GM12878 (cell line): Measurements from ENCODE around the gene SRD5A2. TPM values are rescaled to one million over a fixed set of nuclear protein-coding genes. Genes with fewer than 3 reads are reported as not detected.

Experiments used
- ATAC-seq: fragments of 200-7000 bp; cut with Tn5 transposase; 3 replicates; pipeline ENCODE4 v1.9.1; 2020; ENCODE audit warnings: mild to moderate bottlenecking, moderate library complexity
- BruUV-seq: library from RNA; stranded (reverse); fragments of 400-500 nt; replicated peaks from 2 replicates; lab custom pipeline; 2021; lab: Mats Ljungman, UMichigan
- CTCF ChIA-PET: fragments of 300-600 bp; sonication (Branson Sonifier 250); formaldehyde crosslinking; extraction: SDS; loops from one replicate; lab custom pipeline; 2021; ENCODE audit warnings: inconsistent platforms; lab: Yijun Ruan, JAX
- POLR2A ChIA-PET: fragments of 350-600 bp; formaldehyde crosslinking; extraction: SDS; loops from one replicate; lab custom pipeline; 2021; ENCODE audit warnings: inconsistent platforms; lab: Charles Lee
- RAD21 ChIA-PET: fragments of 300-600 bp; sonication (Branson Sonifier 250); formaldehyde crosslinking; loops from one replicate; lab custom pipeline; 2023; ENCODE audit warnings: antibody characterized with exemption; ENCODE audit not compliant: unreplicated experiment; lab: Charles Lee
- SMC1A ChIA-PET: fragments of 300-600 bp; sonication (Branson Sonifier 250); formaldehyde crosslinking; loops from one replicate; lab custom pipeline; 2023; ENCODE audit not compliant: unreplicated experiment, uncharacterized antibody; lab: Charles Lee
- DNase-seq: peaks from one replicate; pipeline ENCODE4 v3.0.0-alpha.2; 2011; ENCODE audit warnings: low read depth, low spot score
- FAIRE-seq: peaks from 3 replicates; lab custom pipeline; 2011; peaks lifted over from hg19 to GRCh38; lab: Jason Lieb, UNC
- H2AFZ ChIP-seq: 2 replicates; pipeline ENCODE4 v1.6.0; 2011; ENCODE audit warnings: low read depth, low read length, control low read depth; ENCODE audit not compliant: control insufficient read depth
- H3K27ac ChIP-seq: 2 replicates; pipeline ENCODE4 v1.5.1; 2011; ENCODE audit warnings: control low read depth; ENCODE audit not compliant: control insufficient read depth, insufficient read depth
- H3K27me3 ChIP-seq, 2 experiments: replicated peaks in 1 of 2; 2 replicates each; pipeline versions ENCODE4 v1.6.0 to v1.6.1; 2011; ENCODE audit warnings: low read length in 1 of 2; ENCODE audit not compliant: control insufficient read depth in 2 of 2, insufficient read depth in 2 of 2
- H3K36me3 ChIP-seq, 2 experiments: 2 replicates each; pipeline ENCODE4 v1.5.1; 2011; ENCODE audit warnings: low read length in 1 of 2; ENCODE audit not compliant: control insufficient read depth in 2 of 2, insufficient read depth in 2 of 2
- H3K4me1 ChIP-seq: 2 replicates; pipeline ENCODE4 v1.6.1; 2011; ENCODE audit warnings: mild to moderate bottlenecking, low read length, moderate library complexity, mixed read lengths; ENCODE audit not compliant: control insufficient read depth, insufficient read depth
- H3K4me2 ChIP-seq: 2 replicates; pipeline ENCODE4 v1.6.0; 2011; ENCODE audit warnings: control low read depth; ENCODE audit not compliant: control insufficient read depth, insufficient read depth
- H3K4me3 ChIP-seq: fragments of 200-600 bp; sonication (generic); 2 replicates; pipeline ENCODE4 v1.5.1; 2016
- H3K79me2 ChIP-seq: 2 replicates; pipeline ENCODE4 v1.6.0; 2011; ENCODE audit warnings: low read length; ENCODE audit not compliant: control insufficient read depth, insufficient read depth
- H3K9ac ChIP-seq: 2 replicates; pipeline ENCODE4 v1.8.0; 2011; ENCODE audit warnings: low read length, control low read depth, mixed read lengths; ENCODE audit not compliant: control insufficient read depth, insufficient read depth
- H3K9me3 ChIP-seq: replicated peaks from 3 replicates; pipeline ENCODE4 v1.5.1; 2011; ENCODE audit warnings: mild to moderate bottlenecking, low read length; ENCODE audit not compliant: control insufficient read depth, insufficient read depth
- H4K20me1 ChIP-seq: 2 replicates; pipeline ENCODE4 v1.6.0; 2011; ENCODE audit not compliant: control insufficient read depth, insufficient read depth
- ASH2L ChIP-seq: fragments of 300-600, 200-600 bp; sonication (generic); IDR thresholded peaks from 2 replicates; pipeline ENCODE4 v1.6.1; 2017; ENCODE audit warnings: low read depth, mild to moderate bottlenecking, borderline replicate concordance
- IRF3 ChIP-seq: fragments of 450-650 bp; IDR thresholded peaks from 2 replicates; pipeline ENCODE4 v1.6.1; 2014; ENCODE audit warnings: mild to moderate bottlenecking
- JUNB ChIP-seq: IDR thresholded peaks from 2 replicates; pipeline ENCODE4 v1.6.1; 2016; ENCODE audit warnings: antibody characterized with exemption, mild to moderate bottlenecking
- NFYB ChIP-seq: IDR thresholded peaks from 2 replicates; pipeline ENCODE4 v1.6.1; 2011; ENCODE audit warnings: low read depth, mild to moderate bottlenecking, low read length, improper control_type of control experiment, moderate library complexity; ENCODE audit not compliant: insufficient read depth
- PBX3 ChIP-seq: IDR thresholded peaks from 2 replicates; pipeline ENCODE4 v1.6.1; 2011; ENCODE audit warnings: mild to moderate bottlenecking, low read depth, low read length, moderate library complexity; ENCODE audit not compliant: insufficient replicate concordance
- SIN3A ChIP-seq: IDR thresholded peaks from 2 replicates; pipeline ENCODE4 v1.6.1; 2012; ENCODE audit warnings: low read depth, low read length, improper control_type of control experiment
- TCF3 ChIP-seq: IDR thresholded peaks from 2 replicates; pipeline ENCODE4 v1.6.1; 2012; ENCODE audit warnings: low read depth, mild to moderate bottlenecking, low read length, borderline replicate concordance; ENCODE audit not compliant: insufficient read depth
- ZNF592 ChIP-seq: fragments of 450-650 bp; IDR thresholded peaks from 2 replicates; pipeline ENCODE4 v1.6.1; 2017; ENCODE audit warnings: mild to moderate bottlenecking, moderate library complexity
- in situ Hi-C: fragments of 300-500 bp; cut with MboI; formaldehyde crosslinking; loops from 9 replicates; pipeline ENCODE4 v1.14.3; 2018; ENCODE audit warnings: mixed read lengths
- intact Hi-C: fragments of 100-400 bp; cut with micrococcal nuclease; formaldehyde crosslinking; loops from one replicate; pipeline ENCODE4 v1.14.2; 2022; ENCODE audit not compliant: unreplicated experiment
- polyA plus RNA-seq, 11 experiments: library from polyadenylated mRNA; depleted of rRNA in 4 of 11; unstranded in 6 of 11; stranded (reverse) in 5 of 11; fragments of >200 nt; fragmentation: Nextera tagmentation in 4 of 11; fragmentation: Illumina TruSeq in 1 of 11; extraction: Ambion mirVana in 4 of 11; extraction: Trizol in 1 of 11; gene quantifications; 1 replicate in 1 of 11; 2 replicates in 10 of 11; pipeline versions ENCODE4 v1.2.1 to v1.2.3, GENCODE V29; 2011 to 2016; ENCODE audit warnings: inconsistent platforms in 2 of 11, missing spikeins in 2 of 11, low read depth in 1 of 11
- total RNA-seq, 4 experiments: library from RNA; depleted of rRNA in 3 of 4; stranded (reverse); fragments of >200 nt in 3 of 4; fragmentation: Illumina TruSeq in 1 of 4; extraction: Trizol in 1 of 4; gene quantifications; 2 replicates each; pipeline versions ENCODE4 v1.2.1 to v1.2.3, GENCODE V29; 2013 to 2021
- TF ChIP-seq, protein P1 (sequence below): IDR thresholded peaks from 2 replicates; pipeline ENCODE4 v1.6.1; 2011; ENCODE audit warnings: borderline replicate concordance, low read depth, mild to moderate bottlenecking, moderate library complexity, mixed read lengths, low read length; ENCODE audit not compliant: insufficient read depth; ENCODE audit errors: extremely low read length
- TF ChIP-seq, protein P2 (sequence below): IDR thresholded peaks from 2 replicates; pipeline ENCODE4 v1.6.1; 2011; ENCODE audit warnings: borderline replicate concordance, low read depth, mild to moderate bottlenecking, moderate library complexity, low read length; ENCODE audit not compliant: insufficient read depth, poor library complexity, severe bottlenecking

The SRD5A2 gene
- total and polyA plus RNA-seq, 10 of the 15 experiments (the other 5 are each of a cell fraction or from before 2014, with no cell fraction given) = 0.01 TPM; not detected in 7

DNA sequence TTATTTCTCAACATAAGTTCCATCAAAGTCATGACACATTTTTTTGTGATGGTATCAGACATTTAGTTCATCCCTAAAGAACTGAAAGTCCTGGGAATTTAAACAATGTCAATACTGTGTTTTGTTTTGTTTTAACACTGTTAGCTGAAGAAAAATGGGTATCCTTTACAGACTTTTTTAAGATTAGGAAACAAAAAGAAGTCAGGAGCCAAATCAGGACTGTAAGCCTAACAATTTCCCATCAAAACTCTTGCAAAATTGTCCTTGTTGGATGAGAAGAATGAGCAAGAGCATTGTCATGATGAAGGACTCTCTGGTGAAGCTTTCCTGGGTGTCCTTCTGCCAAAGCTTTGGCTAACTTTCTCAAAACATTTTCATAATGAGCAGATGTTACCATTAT, 69.4 kb downstream of the SRD5A2 start:
- Histone ChIP-seq H4K20me1 (no peaks in the 10 kb centered on the region), H3K27me3 (no peaks in the 10 kb centered on the region), H3K79me2 (no peaks in the 10 kb centered on the region), H3K9me3 (no peaks in the 10 kb centered on the region), H3K9ac (no peak overlapping the region), H3K4me3 (no peak overlapping the region), H3K36me3 (no peaks in the 10 kb centered on the region), H3K4me1 (no peaks in the 10 kb centered on the region), H2AFZ (no peak overlapping the region), H3K4me2 (no peak overlapping the region), H3K27ac (no peak overlapping the region)
- intact Hi-C loops = no loop called here
- BruUV-seq = no TSS peak
- SMC1A ChIA-PET = no interaction called here
- CTCF ChIA-PET = no interaction called here
- RAD21 ChIA-PET = no interaction called here
- in situ Hi-C loops = no loop called here
- FAIRE-seq (no peak), DNase-seq (no peak), ATAC-seq (no peak)
- POLR2A ChIA-PET = interaction anchor here (0.6 kb wide), 1 partner anchor 1141 kb away, joined by 3 read pairs; no protein-coding TSS in a partner anchor
- TF ChIP-seq, protein P1, sequence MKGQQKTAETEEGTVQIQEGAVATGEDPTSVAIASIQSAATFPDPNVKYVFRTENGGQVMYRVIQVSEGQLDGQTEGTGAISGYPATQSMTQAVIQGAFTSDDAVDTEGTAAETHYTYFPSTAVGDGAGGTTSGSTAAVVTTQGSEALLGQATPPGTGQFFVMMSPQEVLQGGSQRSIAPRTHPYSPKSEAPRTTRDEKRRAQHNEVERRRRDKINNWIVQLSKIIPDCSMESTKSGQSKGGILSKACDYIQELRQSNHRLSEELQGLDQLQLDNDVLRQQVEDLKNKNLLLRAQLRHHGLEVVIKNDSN = no peak
- TF ChIP-seq JUNB (no peak), ZNF592 (no peak), NFYB (no peak), PBX3 (no peak), TCF3 (no peak), IRF3 (no peak), SIN3A (no peak), ASH2L (no peak)
- TF ChIP-seq, protein P2, sequence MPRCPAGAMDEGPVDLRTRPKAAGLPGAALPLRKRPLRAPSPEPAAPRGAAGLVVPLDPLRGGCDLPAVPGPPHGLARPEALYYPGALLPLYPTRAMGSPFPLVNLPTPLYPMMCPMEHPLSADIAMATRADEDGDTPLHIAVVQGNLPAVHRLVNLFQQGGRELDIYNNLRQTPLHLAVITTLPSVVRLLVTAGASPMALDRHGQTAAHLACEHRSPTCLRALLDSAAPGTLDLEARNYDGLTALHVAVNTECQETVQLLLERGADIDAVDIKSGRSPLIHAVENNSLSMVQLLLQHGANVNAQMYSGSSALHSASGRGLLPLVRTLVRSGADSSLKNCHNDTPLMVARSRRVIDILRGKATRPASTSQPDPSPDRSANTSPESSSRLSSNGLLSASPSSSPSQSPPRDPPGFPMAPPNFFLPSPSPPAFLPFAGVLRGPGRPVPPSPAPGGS = no peak
